ENCODE data around the gene DNAI2. TPM values are rescaled to one million over a fixed set of nuclear protein-coding genes. Genes with fewer than 3 reads are reported as not detected.

DNAI2 gene
- total RNA-seq, 1 experiment from 2014 or later = not detected

DNA sequence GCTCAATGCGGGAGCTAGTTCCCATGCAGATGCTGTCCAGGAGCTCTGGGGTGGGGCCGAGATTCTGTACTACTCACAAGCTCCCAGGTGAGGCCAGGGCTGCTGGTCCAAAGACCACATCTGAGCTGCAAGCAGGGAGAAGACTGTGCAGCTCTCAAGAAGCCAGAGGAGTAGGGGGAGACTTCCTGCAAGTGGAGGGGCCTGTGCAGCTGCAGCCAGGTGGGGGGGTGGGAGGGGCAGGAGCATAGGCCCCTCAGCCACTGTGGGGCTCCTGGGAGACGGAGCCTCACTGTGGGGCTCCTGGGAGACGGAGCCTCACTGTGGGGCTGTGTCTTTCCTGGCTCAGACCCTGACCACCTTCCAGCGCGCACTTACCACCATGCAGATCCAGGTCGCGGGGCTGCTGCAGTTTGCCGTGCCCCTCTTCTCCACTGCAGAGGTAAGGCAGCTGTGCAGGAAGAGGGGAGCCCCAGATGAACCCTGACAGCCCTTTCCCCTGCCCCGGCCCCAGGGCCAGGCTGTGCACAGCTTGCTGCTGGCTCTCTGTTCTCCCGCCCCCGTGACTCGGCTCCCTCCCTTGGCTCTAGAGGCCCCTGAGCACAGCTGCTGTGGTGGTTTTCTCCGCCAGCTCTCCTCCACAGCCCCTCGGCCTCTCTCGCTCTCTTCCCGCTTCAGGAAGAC lies 24.3 kb upstream of the DNAI2 start:
- Mint-ChIP-seq H3K27ac (ENCODE audit: unreplicated experiment) (no peak overlapping the region), H3K9me3 (ENCODE audit: unreplicated experiment) (no peaks in the 10 kb centered on the region), H3K4me1 (ENCODE audit: low read depth, unreplicated experiment) (no peaks in the 10 kb centered on the region), H3K27me3 (ENCODE audit: insufficient read depth, unreplicated experiment) (no peaks in the 10 kb centered on the region), H3K36me3 (ENCODE audit: insufficient read depth, unreplicated experiment) (no peaks in the 10 kb centered on the region), H3K4me3 (ENCODE audit: unreplicated experiment) (no peak overlapping the region)
- Histone ChIP-seq H3K27me3 (replicated peaks; ENCODE audit: control insufficient read depth, insufficient read depth, low read length) (no peaks in the 10 kb centered on the region), H3K4me1 (no peaks in the 10 kb centered on the region), H3K36me3 (ENCODE audit: control insufficient read depth, insufficient read depth, low read length) (no peaks in the 10 kb centered on the region), H3K4me3 (ENCODE audit: low read depth, low read length) (no peak overlapping the region), H3K9me3 (no peaks in the 10 kb centered on the region)
- no TSS peak for BruUV-seq (replicated peaks)
- TF ChIP-seq, protein P1, sequence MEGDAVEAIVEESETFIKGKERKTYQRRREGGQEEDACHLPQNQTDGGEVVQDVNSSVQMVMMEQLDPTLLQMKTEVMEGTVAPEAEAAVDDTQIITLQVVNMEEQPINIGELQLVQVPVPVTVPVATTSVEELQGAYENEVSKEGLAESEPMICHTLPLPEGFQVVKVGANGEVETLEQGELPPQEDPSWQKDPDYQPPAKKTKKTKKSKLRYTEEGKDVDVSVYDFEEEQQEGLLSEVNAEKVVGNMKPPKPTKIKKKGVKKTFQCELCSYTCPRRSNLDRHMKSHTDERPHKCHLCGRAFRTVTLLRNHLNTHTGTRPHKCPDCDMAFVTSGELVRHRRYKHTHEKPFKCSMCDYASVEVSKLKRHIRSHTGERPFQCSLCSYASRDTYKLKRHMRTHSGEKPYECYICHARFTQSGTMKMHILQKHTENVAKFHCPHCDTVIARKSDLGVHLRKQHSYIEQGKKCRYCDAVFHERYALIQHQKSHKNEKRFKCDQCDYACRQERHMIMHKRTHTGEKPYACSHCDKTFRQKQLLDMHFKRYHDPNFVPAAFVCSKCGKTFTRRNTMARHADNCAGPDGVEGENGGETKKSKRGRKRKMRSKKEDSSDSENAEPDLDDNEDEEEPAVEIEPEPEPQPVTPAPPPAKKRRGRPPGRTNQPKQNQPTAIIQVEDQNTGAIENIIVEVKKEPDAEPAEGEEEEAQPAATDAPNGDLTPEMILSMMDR (IDR thresholded peaks at IDR 0.05; ENCODE audit: insufficient read depth in 1 of 2, low read depth in 1 of 2, low read length in 1 of 2, severe bottlenecking in 1 of 2, unreplicated experiment in 1 of 2) = no peak
- no peak for DNase-seq
- ChIA-PET POLR2A (no interaction called here), CTCF (no interaction called here)
- intact Hi-C loops (cut with micrococcal nuclease; ENCODE audit: unreplicated experiment) = no loop called here

GRCh38 chr17:74250324-74250995 lies 23.6 kb upstream of the DNAI2 start:
- Histone ChIP-seq H3K9me3 (no peaks in the 10 kb centered on the region), H3K27me3 (replicated peaks; ENCODE audit: control insufficient read depth, insufficient read depth, low read length) (no peaks in the 10 kb centered on the region), H3K4me3 (ENCODE audit: low read depth, low read length) (no peak overlapping the region), H3K36me3 (ENCODE audit: control insufficient read depth, insufficient read depth, low read length) (no peaks in the 10 kb centered on the region), H3K4me1 (no peaks in the 10 kb centered on the region)
- H3K27me3 Mint-ChIP-seq (ENCODE audit: insufficient read depth, unreplicated experiment) = no peaks in the 10 kb centered on the region
- intact Hi-C loops (cut with micrococcal nuclease; ENCODE audit: unreplicated experiment) = no loop called here
- BruUV-seq (replicated peaks) = no TSS peak
- POLR2A ChIA-PET = no interaction called here
- no peaks in the 10 kb centered on the region for H3K9me3 Mint-ChIP-seq (ENCODE audit: unreplicated experiment)
- TF ChIP-seq, protein P1 (IDR thresholded peaks at IDR 0.05; ENCODE audit: insufficient read depth in 1 of 2, low read depth in 1 of 2, low read length in 1 of 2, severe bottlenecking in 1 of 2, unreplicated experiment in 1 of 2) = no peak
- no peaks in the 10 kb centered on the region for H3K4me1 Mint-ChIP-seq (ENCODE audit: low read depth, unreplicated experiment)
- H3K4me3 Mint-ChIP-seq (ENCODE audit: unreplicated experiment) = no peak overlapping the region
- H3K27ac Mint-ChIP-seq (ENCODE audit: unreplicated experiment) = no peak overlapping the region
- DNase-seq = no peak
- CTCF ChIA-PET = interaction anchor here (0.6 kb wide), 1 partner anchor 547 kb away, joined by 3 read pairs; no protein-coding TSS in a partner anchor
- no peaks in the 10 kb centered on the region for H3K36me3 Mint-ChIP-seq (ENCODE audit: insufficient read depth, unreplicated experiment)

GRCh38 chr17:74251051-74251450 lies 23.0 kb upstream of the DNAI2 start:
- intact Hi-C loops (cut with micrococcal nuclease; ENCODE audit: unreplicated experiment) = no loop called here
- H3K4me3 ChIP-seq (ENCODE audit: low read depth, low read length) = no peak overlapping the region
- ChIA-PET CTCF (interaction anchor here (0.6 kb wide), 1 partner anchor 546 kb away, joined by 3 read pairs; no protein-coding TSS in a partner anchor), POLR2A (no interaction called here)
- Mint-ChIP-seq H3K27me3 (ENCODE audit: insufficient read depth, unreplicated experiment) (no peaks in the 10 kb centered on the region), H3K4me3 (ENCODE audit: unreplicated experiment) (no peak overlapping the region), H3K9me3 (ENCODE audit: unreplicated experiment) (no peaks in the 10 kb centered on the region), H3K36me3 (ENCODE audit: insufficient read depth, unreplicated experiment) (no peaks in the 10 kb centered on the region), H3K4me1 (ENCODE audit: low read depth, unreplicated experiment) (no peaks in the 10 kb centered on the region), H3K27ac (ENCODE audit: unreplicated experiment) (no peak overlapping the region)
- H3K36me3 ChIP-seq (ENCODE audit: control insufficient read depth, insufficient read depth, low read length) = no peaks in the 10 kb centered on the region
- no peaks in the 10 kb centered on the region for H3K9me3 ChIP-seq
- H3K27me3 ChIP-seq (replicated peaks; ENCODE audit: control insufficient read depth, insufficient read depth, low read length) = no peaks in the 10 kb centered on the region
- BruUV-seq (replicated peaks) = no TSS peak
- TF ChIP-seq, protein P1 (IDR thresholded peaks at IDR 0.05; ENCODE audit: insufficient read depth in 1 of 2, low read depth in 1 of 2, low read length in 1 of 2, severe bottlenecking in 1 of 2, unreplicated experiment in 1 of 2) = no peak
- no peaks in the 10 kb centered on the region for H3K4me1 ChIP-seq
- no peak for DNase-seq

Data from Caco-2 (cell line).